ENCODE data around the gene PLPPR2.
A peak's percentile ranks its signal among the peaks of the same experiment; 100 is the strongest.
"Not testable (repeated sequence)": the region's sequence is repeated elsewhere in the genome, so short reads cannot be mapped to it uniquely, and the experiment has no call there.

The PLPPR2 gene

DNA sequence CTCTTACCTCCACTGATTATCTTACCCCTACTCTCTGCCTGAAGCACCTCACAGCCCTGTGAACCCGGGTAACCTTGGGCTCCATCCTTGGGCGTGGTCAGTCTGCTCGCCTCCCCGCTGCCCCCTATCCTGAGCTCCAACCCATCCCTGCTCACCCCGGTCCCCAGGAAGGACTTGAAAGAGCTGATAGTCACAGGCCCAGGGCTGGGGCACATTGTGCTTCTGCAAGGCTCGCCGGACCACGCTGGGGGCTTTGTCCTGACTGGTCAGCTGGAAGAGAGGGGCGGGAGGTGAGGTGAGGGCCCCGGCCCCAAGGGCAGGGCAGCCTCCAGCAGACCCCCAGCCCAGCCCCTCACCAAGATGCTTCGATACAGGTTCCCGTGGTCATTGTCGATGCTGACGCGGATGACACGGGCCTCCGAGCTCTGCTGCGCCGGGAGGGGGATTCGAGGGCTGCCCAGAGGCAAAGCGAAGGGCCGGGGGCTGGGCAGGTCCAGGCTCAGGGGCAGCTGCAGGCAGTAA, 41.9 kb downstream of the PLPPR2 start:
- no peak for ATAC-seq
- H3K4me1 Mint-ChIP-seq = no peaks in the 10 kb centered on the region
- peaks cover 15% of the 10 kb centered on the region for H3K27me3 Mint-ChIP-seq
- DNase-seq = no peak
- H3K4me3 Mint-ChIP-seq = no peak overlapping the region
- no peak overlapping the region for H3K27ac Mint-ChIP-seq
- no peaks in the 10 kb centered on the region for H3K9me3 Mint-ChIP-seq

DNA sequence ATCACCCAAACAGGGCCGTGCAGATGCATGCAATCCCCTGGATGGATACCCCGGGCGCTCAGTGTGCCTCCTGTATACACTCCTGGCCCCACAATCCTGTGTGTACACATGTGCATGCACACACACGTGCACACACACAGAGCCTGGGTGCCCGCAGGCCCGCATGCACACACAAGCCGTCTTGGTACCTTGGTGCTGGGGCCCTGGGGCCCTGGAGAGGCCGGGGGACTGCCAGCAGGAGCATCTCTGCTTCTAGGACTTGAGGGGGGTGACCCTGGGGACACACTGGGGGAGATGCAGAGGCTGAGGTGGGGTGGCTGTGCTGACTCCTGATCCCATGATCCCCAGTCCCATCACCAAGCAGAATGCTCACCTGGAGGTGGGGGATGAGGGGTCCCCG, 44.4 kb downstream of the PLPPR2 start:
- Mint-ChIP-seq H3K4me3 (no peak overlapping the region), H3K27me3 (peaks cover 15% of the 10 kb centered on the region), H3K9me3 (no peaks in the 10 kb centered on the region), H3K27ac (no peak overlapping the region), H3K4me1 (no peaks in the 10 kb centered on the region)
- DNase-seq (no peak), ATAC-seq (peak; percentile 20)

DNA sequence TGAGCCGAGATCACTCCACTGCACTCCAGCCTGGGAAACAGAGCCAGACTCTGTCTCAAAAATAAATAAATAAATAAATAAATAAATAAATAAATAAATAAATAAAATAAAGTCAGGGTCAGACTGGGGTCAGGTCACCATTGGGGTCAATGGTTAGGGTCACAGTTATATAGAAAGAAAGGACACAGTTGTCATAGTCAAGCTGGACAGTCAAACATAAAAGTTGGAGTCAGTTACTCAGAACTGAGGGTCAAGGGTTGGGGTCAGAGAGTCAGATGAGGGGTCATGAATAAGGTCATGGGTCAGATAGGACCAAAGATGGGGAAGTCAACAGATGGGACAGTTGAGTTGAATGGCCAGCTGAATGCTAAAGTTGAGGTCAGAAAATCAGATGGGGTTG, 45.6 kb downstream of the PLPPR2 start:
- ATAC-seq = no peak
- Mint-ChIP-seq H3K4me3 (no peak overlapping the region), H3K4me1 (no peaks in the 10 kb centered on the region), H3K27me3 (peaks cover 7% of the 10 kb centered on the region), H3K9me3 (no peaks in the 10 kb centered on the region), H3K27ac (no peak overlapping the region)
- DNase-seq = no peak

DNA sequence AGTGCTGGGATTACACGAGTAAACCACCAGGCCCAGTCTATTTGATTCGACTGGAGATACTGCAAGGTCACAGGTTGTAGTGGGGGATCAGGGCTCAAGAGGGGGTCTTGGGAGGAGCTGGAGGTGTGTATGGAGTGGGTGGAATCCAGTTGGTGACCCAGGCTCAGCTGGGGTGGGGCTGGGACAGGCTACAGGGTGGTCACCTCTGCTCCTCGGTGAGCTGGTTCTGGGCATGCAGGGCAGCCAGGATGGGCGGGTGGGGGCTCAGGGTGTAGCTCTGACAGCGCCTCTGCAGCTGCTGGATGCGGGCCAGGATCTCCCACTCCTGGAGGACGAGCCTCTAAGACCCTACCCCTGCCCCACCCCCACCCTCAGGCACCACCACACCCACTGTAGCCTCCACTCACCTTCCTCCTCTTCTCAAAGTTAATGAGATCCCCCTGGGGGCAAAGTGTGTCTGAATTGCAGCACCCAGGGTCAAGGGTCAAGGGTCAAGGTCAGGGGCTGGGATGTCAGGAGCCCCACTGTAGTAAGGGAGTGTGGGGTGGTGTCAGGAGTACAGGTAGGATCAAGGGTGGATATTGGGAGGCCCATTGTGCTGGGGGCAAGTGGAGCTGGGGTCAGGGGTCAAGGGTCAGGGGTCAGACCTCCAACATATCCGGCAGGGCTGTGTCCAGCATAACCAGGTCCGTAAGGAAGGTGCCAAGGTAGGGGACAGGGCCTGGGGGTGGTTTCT, 46.7 kb downstream of the PLPPR2 start:
- H3K27me3 Mint-ChIP-seq = peaks cover 18% of the 10 kb centered on the region

DNA sequence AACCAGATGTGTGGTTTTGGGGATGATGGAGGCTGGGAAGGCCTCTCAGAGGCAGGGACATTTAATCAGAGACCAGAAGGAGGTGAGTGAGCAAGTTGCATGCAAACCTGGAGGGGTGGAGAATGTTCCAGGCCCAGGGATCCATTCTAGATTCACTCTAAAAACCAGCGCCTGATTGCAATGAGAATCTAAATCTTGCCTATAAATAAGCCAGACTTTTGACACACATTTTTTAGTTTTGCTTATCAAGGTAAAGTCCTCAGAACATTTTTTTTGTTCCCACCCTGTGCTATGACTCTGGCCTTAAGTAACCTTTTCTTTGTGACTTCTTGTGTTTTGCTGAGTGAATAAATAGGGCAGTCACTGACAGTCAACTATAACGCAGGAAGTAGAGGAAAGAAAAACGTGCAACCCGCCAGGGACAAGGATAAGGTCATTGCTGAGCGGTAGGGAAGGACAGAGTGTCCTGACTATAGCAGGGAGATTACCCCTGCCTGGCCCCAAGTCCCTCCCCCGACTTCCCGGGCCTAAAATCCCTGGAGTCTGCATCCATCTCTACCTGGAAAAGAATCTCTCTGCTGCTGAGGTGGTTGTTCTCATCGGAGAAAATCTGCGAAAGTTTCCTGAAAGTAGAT, 49.5 kb downstream of the PLPPR2 start:
- H3K27me3 Mint-ChIP-seq = peaks cover 39% of the 10 kb centered on the region
- ATAC-seq (no peak), DNase-seq (no peak)
- no peaks in the 10 kb centered on the region for H3K9me3 Mint-ChIP-seq
- H3K27ac Mint-ChIP-seq = no peak overlapping the region
- H3K4me3 Mint-ChIP-seq = no peak overlapping the region
- H3K4me1 Mint-ChIP-seq = peaks cover 6% of the 10 kb centered on the region

More for the DNA sequence above, 46.7 kb downstream of the PLPPR2 start:
- H3K4me3 Mint-ChIP-seq = no peak overlapping the region
- ATAC-seq (no peak), DNase-seq (no peak)
- no peaks in the 10 kb centered on the region for H3K9me3 Mint-ChIP-seq
- peaks cover 6% of the 10 kb centered on the region for H3K4me1 Mint-ChIP-seq
- no peak overlapping the region for H3K27ac Mint-ChIP-seq

DNA sequence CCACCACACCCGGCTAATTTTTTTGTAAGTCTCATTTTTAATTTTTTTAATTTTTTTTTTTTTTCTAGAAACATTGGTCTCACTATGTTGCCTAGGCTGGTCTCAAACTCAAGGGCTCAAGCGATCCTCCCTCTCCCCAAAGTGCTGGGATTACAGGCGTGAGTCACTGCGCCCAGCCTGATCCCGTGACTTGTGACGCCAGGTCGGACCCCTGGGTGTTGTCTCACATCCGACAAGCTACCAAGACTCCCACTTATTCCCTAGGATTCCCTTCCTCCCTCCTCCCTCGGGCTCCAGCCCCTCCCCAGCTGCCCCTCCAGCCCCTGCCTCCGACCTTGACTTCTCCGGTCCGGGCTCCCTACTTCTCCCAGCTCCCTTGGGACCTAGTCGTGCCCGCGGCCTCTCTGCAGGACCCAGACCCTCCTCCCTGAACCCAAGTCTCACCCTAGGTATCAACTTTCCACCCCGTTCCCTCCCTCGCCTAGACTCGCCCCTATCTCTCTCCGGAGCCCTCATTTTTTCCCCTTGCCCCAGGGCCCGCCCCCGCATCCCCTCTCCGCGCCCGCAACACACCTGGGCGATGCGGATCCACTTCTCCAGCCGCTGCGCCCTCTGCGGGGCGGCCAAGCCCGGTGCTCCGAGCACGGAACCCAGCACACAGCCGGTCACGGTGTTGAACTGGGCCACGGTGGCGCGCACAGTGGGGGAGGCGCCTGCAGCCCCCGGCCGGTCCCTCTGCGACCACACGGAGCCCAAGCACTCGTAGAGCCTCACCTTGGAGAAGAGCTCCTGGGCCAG, 50.8 kb downstream of the PLPPR2 start:
- H3K4me1 Mint-ChIP-seq = peaks cover 6% of the 10 kb centered on the region
- DNase-seq (peak; percentile 20 to 39), ATAC-seq (peak; percentile 81)
- no peaks in the 10 kb centered on the region for H3K9me3 Mint-ChIP-seq
- H3K4me3 Mint-ChIP-seq = no peak overlapping the region
- H3K27me3 Mint-ChIP-seq = peaks cover 32% of the 10 kb centered on the region
- H3K27ac Mint-ChIP-seq = peak overlapping the region in 1 of 2 donors; percentile 19

DNA sequence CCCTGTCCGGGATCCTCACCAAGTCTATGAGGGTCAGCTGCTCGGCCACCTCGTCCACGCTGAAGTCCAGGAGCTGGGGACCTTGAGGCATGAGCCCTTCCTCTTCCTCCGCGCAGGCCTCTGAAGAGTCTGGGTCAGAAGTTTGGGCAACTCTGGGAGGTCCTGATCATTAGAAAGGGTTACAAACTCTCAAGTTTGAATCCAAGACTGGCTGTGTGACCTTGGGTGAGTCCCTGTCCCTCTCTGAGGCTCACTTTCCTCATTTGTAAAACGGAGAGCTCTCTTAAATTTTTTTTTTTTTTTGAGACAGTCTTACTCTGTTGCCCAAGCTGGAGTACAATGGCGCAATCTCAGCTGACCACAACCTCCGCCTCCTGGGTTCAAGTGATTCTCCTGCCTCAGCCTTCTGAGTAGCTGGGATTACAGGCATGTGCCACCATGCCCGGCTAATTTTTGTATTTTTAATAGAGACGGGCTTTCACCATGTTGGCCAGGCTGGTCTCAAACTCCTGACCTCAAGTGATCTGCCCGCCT, 51.5 kb downstream of the PLPPR2 start:
- H3K27ac Mint-ChIP-seq, H3K4me1 Mint-ChIP-seq, H3K9me3 Mint-ChIP-seq, DNase-seq, H3K4me3 Mint-ChIP-seq, ATAC-seq: not testable (repeated sequence)
- peaks cover 32% of the 10 kb centered on the region for H3K27me3 Mint-ChIP-seq

DNA sequence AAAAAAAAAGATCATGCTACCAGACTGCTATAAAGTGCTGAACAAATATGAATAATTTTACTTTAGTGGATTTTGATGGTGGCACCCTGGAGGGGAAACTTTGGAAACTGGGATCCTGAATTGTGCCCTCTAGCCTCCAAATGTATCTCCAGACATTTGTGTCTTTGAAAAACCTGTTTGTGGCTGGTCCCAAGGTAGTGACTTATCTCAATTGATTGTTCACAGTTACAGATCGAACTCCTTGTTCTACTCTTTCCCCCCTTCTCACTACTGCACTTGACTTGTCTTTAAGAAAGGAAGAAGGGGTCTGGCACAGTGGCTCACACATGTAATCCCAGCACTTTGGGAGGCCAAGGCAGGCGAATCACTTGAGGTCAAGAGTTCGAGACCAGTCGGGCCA, 53.4 kb downstream of the PLPPR2 start:
- no peak overlapping the region for H3K27ac Mint-ChIP-seq

DNA sequence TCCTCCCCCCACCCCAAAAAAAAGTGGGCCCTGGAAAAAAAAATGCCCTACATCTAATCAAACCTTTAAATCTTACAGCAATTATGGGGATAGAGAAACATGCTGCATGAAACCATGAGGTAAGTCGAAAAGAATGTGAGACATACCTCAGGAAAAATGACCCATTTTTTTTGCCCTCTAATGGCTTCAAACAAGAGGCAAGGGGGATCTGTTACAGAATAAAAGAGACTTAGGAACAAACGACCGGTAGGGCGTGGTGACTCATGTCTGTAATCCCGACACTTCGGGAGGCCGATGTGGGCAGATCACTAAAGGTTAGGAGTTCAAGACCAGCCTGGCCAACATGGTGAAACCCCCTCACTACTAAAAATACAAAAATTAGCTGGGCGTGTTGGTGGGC, 55.5 kb downstream of the PLPPR2 start:
- Mint-ChIP-seq H3K4me3 (no peak overlapping the region), H3K9me3 (no peaks in the 10 kb centered on the region), H3K27me3 (peaks cover 35% of the 10 kb centered on the region), H3K4me1 (peaks cover 6% of the 10 kb centered on the region), H3K27ac (no peak overlapping the region)
- DNase-seq (no peak), ATAC-seq (no peak)

More for the DNA sequence above, 53.4 kb downstream of the PLPPR2 start:
- H3K27me3 Mint-ChIP-seq = peaks cover 32% of the 10 kb centered on the region
- DNase-seq (no peak), ATAC-seq (no peak)
- no peaks in the 10 kb centered on the region for H3K9me3 Mint-ChIP-seq
- H3K4me1 Mint-ChIP-seq = peaks cover 6% of the 10 kb centered on the region
- no peak overlapping the region for H3K4me3 Mint-ChIP-seq

DNA sequence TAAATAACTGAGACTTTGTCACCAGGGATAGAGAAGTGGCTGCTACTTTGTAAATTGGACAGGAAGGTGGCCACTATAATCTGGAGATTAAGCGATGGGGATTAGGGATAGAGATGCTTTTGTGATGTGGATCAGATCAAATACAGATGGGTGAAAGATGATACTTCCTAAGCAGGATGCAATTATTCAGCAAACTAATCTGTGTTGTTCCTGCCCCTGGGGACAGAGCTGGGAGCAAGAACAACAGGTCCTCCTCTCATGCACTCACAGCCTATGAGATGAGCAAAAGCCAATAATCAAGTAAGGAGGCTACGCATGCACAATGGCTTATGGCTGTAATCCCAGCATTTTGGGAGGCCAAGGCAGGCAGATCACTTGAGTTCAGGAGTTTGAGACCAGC, 59.3 kb downstream of the PLPPR2 start:
- Mint-ChIP-seq H3K4me1 (peaks cover 14% of the 10 kb centered on the region), H3K27ac (no peak overlapping the region), H3K9me3 (no peaks in the 10 kb centered on the region), H3K27me3 (peaks cover 41% of the 10 kb centered on the region), H3K4me3 (no peak overlapping the region)
- ATAC-seq (no peak), DNase-seq (no peak)

All from stimulated activated naive CD8-positive, alpha-beta T cell treated with anti-CD3 and anti-CD28 coated beads, Interleukin-15, amount 100 ng/mL, for 72 hours (primary cell).